Retinal pigment epithelial cell (primary cell): Measurements from ENCODE around the gene TVP23A.
"Not testable (repeated sequence)": the region's sequence is repeated elsewhere in the genome, so short reads cannot be mapped to it uniquely, and the experiment has no call there.

Experiments
- DNase-seq: peaks from one replicate; pipeline ENCODE4 v3.0.0-alpha.2; 2010; ENCODE audit warnings: low read depth
- H3K4me3 ChIP-seq: 2 replicates; pipeline ENCODE4 v1.5.1; 2011; ENCODE audit warnings: mild to moderate bottlenecking, low read length, control low read depth, moderate library complexity
- CTCF ChIP-seq: conservative IDR thresholded peaks from 2 replicates; pipeline ENCODE4 v1.5.1; 2011; ENCODE audit warnings: low read depth, low read length, control low read depth, inconsistent platforms

The TVP23A gene

GRCh38 chr16:10791048-10791447 lies 27.5 kb downstream of the TVP23A start:
- no peak for DNase-seq
- no peak for TF ChIP-seq CTCF
- no peak overlapping the region for H3K4me3 ChIP-seq

DNA sequence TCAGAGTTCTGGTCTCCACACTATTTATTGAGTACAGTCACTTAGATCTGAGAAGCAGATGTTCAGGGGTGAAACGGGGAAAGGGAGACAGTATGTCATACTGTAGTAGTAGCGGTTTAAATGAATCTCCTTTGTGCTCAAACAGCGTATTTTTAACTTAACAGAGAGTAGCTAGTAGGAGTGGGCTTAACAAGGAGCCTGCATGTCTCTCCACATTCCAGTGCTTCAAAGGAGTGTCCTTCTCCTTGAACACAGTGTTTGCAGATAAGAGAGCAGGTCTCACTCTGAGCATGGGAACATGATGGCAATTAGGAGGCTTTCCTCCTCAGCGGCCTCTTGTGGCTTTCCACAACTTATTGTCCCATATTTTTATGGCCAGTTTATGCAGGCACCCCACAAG lies 30.0 kb downstream of the TVP23A start:
- H3K4me3 ChIP-seq, DNase-seq: not testable (repeated sequence)

- no peak overlapping the region for H3K4me3 ChIP-seq
- peak; percentile 76 for DNase-seq
- no peak for TF ChIP-seq CTCF
Observed at GRCh38 chr16:10787304-10787703, 31.3 kb downstream of the TVP23A start.

DNA sequence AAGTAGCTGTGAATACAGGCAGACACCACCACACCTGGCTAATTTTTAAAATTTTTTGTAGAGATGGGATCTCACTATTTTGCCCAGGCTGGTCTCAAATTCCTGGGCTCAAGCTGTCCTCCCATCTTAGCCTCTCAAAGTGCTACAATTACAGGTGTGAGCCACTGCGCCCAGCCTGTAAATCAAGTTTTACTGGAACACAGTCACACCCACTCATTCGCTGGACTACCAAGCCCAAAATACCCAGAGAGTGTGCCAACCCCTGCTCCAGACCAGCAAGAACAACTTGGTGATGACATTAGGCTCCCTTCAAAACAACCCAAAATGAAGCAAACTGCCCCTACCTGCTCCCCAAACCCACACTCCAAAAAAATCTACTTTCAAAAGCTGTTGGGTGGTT lies 36.0 kb downstream of the TVP23A start:
- no peak for DNase-seq
- no peak for TF ChIP-seq CTCF

DNA sequence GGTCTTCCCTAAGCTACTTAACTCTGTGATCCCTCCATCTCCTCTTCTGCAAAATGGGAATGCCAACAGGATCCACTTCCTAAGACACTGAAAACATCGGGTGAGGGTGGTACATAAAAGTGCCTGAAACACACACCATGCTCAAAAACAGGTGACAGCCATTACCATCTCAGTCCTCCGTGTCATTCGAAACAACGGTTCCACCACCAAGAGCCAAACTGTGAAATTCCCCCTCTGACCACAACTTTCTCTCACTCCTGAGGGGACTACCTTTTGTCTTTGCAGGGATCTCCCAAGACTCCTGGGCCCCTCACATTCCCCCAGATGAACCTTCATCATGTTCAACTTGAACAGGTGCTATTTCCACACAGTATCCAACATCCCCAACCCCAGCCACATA lies 38.0 kb downstream of the TVP23A start:
- no peak for DNase-seq
- no peak overlapping the region for H3K4me3 ChIP-seq
- no peak for TF ChIP-seq CTCF

More for the DNA sequence above, 36.0 kb downstream of the TVP23A start:
- no peak overlapping the region for H3K4me3 ChIP-seq

- not testable (repeated sequence) for DNase-seq, H3K4me3 ChIP-seq
Observed at GRCh38 chr16:10779908-10780307, 38.7 kb downstream of the TVP23A start.

DNA sequence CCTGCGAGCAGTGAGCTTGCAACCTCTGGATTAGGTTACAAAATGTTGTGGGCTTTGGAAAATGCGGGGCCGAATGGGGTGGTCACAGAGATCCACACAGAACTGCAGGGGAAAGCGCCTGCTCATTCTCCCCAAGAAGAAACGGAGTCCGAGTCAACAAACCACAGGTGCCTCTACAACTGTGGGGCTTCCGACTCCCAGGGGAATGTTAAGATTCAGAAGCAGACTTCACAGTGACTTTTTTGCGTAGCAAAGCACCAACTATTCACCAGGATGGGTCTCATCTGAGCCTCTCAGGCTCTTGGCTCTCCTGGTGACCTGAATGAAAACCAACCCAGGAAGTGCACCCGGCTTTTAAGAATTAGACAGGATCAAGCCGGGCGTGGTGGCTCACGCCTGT lies 41.2 kb downstream of the TVP23A start:
- TF ChIP-seq CTCF: no peak
- no peak for DNase-seq
- H3K4me3 ChIP-seq: no peak overlapping the region

GRCh38 chr16:10776923-10777322 lies 41.7 kb downstream of the TVP23A start:
- H3K4me3 ChIP-seq, DNase-seq: not testable (repeated sequence)

DNA sequence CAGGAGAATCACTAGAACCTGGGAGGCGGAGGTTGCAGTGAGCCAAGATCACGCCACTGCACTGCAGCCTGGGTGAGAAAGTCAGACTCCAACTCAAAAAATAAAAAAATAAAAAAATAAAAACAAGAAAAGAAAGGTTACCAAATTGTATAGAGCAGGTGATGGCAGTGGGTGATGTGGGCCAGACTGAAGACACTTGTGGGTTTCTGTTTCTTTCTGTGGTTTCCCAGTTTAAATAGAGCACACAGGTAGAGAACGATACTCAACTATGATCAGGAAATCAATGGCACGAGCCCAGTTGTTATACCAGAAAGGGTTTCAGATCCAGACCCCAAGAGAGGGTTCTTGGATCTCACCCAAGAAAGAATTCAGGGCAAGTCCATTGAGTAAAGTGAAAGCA lies 42.3 kb downstream of the TVP23A start:
- H3K4me3 ChIP-seq: no peak overlapping the region
- no peak for DNase-seq
- TF ChIP-seq CTCF: no peak
